Transverse colon (tissue), 3 donors: ENCODE measurements around the gene REM2.

Source experiments
- EP300 ChIP-seq: sonication (generic); formaldehyde crosslinking; IDR thresholded peaks from one replicate; pipeline ENCODE4 v1.6.1; 2017; ENCODE audit warnings: antibody characterized with exemption, low read depth
- POLR2A ChIP-seq: fragments of 450-650 bp; IDR thresholded peaks from one replicate; pipeline ENCODE4 v1.6.1; 2016; ENCODE audit warnings: antibody characterized with exemption, mild to moderate bottlenecking, moderate library complexity
- TF ChIP-seq, protein P1 (sequence below), 5 experiments: fragments of 200-600 bp in 3 of 5; fragments of 450-650 bp in 2 of 5; sonication (generic) in 3 of 5; IDR thresholded peaks; 1 replicate in 2 of 5; 2 replicates in 3 of 5; pipeline ENCODE4 v1.5.1; 2016 to 2017; ENCODE audit warnings: antibody characterized with exemption in 5 of 5, inconsistent platforms in 3 of 5, mild to moderate bottlenecking in 2 of 5, moderate library complexity in 1 of 5

DNA sequence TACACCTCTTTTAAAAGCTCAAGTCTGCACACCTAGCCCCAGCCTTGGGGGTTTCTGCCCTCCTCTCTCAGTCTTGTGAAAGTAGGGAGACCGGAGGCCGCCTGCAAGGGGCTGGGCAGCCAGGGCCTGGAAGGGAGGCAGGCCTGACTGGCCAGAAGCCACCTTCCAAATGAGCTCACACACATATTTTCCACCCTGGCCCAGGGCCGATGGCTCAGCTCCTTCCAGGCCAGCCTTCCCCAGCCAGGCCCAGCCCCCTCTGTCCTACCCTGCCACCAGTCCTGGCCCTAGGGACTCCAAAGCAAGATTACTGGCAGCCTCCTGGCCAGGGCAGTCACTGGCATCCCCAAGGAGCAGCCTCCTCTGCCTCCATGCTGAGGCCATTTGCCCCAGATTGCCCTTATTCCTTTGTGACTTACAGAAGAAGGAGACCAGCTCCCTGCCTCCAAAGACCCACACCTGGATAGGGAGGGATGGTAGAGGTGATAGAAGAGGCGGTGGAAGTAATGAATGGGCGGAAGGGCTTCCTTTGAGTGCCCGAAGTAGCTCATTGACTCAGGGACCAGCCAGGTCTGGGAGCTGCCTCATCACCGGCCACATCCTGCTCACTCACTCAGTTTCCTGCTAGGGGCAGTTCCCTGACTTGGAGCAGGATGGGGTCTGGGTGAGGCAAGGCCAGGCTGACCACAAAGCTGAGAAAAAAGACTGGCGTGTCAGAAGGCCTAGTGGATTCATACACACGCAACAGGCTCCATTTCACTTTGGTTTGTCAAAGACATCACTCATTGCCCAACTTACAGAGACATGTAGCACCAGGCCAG is 31.9 kb upstream of the REM2 start:
- TF ChIP-seq, protein P1, sequence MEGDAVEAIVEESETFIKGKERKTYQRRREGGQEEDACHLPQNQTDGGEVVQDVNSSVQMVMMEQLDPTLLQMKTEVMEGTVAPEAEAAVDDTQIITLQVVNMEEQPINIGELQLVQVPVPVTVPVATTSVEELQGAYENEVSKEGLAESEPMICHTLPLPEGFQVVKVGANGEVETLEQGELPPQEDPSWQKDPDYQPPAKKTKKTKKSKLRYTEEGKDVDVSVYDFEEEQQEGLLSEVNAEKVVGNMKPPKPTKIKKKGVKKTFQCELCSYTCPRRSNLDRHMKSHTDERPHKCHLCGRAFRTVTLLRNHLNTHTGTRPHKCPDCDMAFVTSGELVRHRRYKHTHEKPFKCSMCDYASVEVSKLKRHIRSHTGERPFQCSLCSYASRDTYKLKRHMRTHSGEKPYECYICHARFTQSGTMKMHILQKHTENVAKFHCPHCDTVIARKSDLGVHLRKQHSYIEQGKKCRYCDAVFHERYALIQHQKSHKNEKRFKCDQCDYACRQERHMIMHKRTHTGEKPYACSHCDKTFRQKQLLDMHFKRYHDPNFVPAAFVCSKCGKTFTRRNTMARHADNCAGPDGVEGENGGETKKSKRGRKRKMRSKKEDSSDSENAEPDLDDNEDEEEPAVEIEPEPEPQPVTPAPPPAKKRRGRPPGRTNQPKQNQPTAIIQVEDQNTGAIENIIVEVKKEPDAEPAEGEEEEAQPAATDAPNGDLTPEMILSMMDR (IDR thresholded peaks at IDR 0.05) = no peak
- TF ChIP-seq POLR2A (no peak), EP300 (no peak)
